Activated T-helper 2 cell treated with anti-CD3 and anti-CD28 coated beads, Interferon-gamma antibody, Interleukin-2, Interleukin-4, amounts not matched to agents 10 μg/mL and 5 μg/mL and 100 μg/mL, durations not matched to agents 14 hours and 24 hours and 36 hours (primary cell): Measurements from ENCODE around the gene ALG10B. TPM values are rescaled to one million over a fixed set of nuclear protein-coding genes. Genes with fewer than 3 reads are reported as not detected.
A peak's percentile ranks its signal among the peaks of the same experiment; 100 is the strongest.
"Not testable (repeated sequence)": the region's sequence is repeated elsewhere in the genome, so short reads cannot be mapped to it uniquely, and the experiment has no call there.

Source experiments
- DNase-seq: peaks from one replicate; pipeline ENCODE4 v3.0.0; 2021; ENCODE audit warnings: low spot score
- H3K27ac Mint-ChIP-seq: one replicate; pipeline ENCODE4 v1.8.0; 2021; ENCODE audit warnings: mixed read lengths
- H3K27me3 Mint-ChIP-seq: one replicate; pipeline ENCODE4 v1.8.0; 2021; ENCODE audit warnings: low read depth, mixed read lengths
- H3K36me3 Mint-ChIP-seq: one replicate; pipeline ENCODE4 v1.8.0; 2021; ENCODE audit warnings: low read depth, mixed read lengths
- H3K4me1 Mint-ChIP-seq: one replicate; pipeline ENCODE4 v1.8.0; 2021; ENCODE audit warnings: low read depth, mixed read lengths
- H3K4me3 Mint-ChIP-seq: one replicate; pipeline ENCODE4 v1.8.0; 2021; ENCODE audit warnings: low read depth, mild to moderate bottlenecking, moderate library complexity, mixed read lengths
- H3K9me3 Mint-ChIP-seq: one replicate; pipeline ENCODE4 v1.8.0; 2021; ENCODE audit warnings: mixed read lengths
- intact Hi-C: fragments of 100-400 bp; cut with micrococcal nuclease; formaldehyde crosslinking; loops from one replicate; pipeline ENCODE4 v1.15.1; 2023
- total RNA-seq: library from RNA; stranded (reverse); gene quantifications from 2 replicates; pipeline ENCODE4 v1.2.3, GENCODE V29; 2022

The ALG10B gene, protein sequence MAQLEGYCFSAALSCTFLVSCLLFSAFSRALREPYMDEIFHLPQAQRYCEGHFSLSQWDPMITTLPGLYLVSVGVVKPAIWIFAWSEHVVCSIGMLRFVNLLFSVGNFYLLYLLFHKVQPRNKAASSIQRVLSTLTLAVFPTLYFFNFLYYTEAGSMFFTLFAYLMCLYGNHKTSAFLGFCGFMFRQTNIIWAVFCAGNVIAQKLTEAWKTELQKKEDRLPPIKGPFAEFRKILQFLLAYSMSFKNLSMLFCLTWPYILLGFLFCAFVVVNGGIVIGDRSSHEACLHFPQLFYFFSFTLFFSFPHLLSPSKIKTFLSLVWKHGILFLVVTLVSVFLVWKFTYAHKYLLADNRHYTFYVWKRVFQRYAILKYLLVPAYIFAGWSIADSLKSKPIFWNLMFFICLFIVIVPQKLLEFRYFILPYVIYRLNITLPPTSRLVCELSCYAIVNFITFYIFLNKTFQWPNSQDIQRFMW
- 13.5 and 14.6 TPM in 2 replicates for total RNA-seq

- Mint-ChIP-seq H3K4me3 (peak within 1 kb of the TSS; percentile 97), H3K4me1 (peaks cover 14% of the 10 kb centered on the region), H3K27ac (peak within 1 kb of the TSS; percentile 94), H3K36me3 (peaks cover 3% of the 10 kb centered on the region), H3K27me3 (no peaks in the 10 kb centered on the region), H3K9me3 (no peaks in the 10 kb centered on the region)
- DNase-seq = peak; percentile 90
- intact Hi-C loops = loop anchor here (1.0 to 5.0 kb wide), 2 partner anchors 178 to 1126 kb away; partner anchors contain the start of gene KIF21A
Observed at GRCh38 chr12:38316391-38317129, at the start of gene ALG10B. TSS of gene ALG10B (plus strand) at chr12:38316774. CDS start at chr12:38316894, 120 bp downstream.

DNA sequence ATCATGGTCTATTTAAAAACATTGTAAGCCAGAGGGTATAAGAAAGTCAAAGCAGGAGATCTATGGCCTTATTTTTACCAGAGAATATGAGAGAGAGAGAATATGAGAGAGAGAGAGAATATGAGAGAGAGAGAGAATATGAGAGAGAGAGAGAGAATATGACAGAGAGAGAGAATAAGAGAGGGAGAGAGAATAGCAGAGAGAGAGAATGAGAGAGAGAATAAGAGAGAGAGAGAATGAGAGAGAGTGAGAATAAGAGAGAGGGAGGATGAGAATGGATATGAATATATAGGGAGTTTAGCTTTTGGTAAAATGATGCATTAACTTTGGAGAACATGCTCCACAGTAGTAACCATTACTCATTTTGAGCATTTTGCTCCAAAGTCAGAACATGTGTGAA lies 48.0 kb upstream of the ALG10B start:
- Mint-ChIP-seq H3K4me3 (no peak overlapping the region), H3K9me3 (no peaks in the 10 kb centered on the region), H3K27me3 (no peaks in the 10 kb centered on the region), H3K4me1 (no peaks in the 10 kb centered on the region), H3K36me3 (no peaks in the 10 kb centered on the region), H3K27ac (no peak overlapping the region)
- no peak for DNase-seq
- intact Hi-C loops = no loop called here

DNA sequence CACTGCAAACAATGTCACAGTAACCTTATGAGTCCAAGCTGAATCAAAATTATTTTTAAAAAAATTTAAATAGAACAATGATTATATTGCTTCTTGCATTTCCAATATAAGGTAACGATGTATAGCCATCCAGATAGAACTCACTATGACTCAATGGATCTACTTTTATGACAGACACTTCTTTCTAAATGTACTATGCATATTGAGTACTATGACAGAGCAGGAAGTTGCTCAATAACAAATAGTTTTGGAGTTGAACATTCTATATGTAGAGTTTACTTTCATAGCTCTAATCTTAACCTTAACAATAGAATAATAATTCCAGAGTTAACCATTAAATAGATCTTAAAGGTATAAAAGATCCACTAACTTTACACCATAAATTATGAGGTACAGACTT lies 46.7 kb upstream of the ALG10B start:
- Mint-ChIP-seq H3K27ac (no peak overlapping the region), H3K9me3 (peaks cover 1% of the 10 kb centered on the region)
- intact Hi-C loops = no loop called here

GRCh38 chr12:38279756-38280155 lies 36.8 kb upstream of the ALG10B start:
- no peak overlapping the region for H3K4me3 Mint-ChIP-seq
- intact Hi-C loops = no loop called here
- no peaks in the 10 kb centered on the region for H3K27me3 Mint-ChIP-seq
- no peak for DNase-seq
- no peak overlapping the region for H3K27ac Mint-ChIP-seq
- H3K9me3 Mint-ChIP-seq = peaks cover 5% of the 10 kb centered on the region
- no peaks in the 10 kb centered on the region for H3K36me3 Mint-ChIP-seq
- H3K4me1 Mint-ChIP-seq = no peaks in the 10 kb centered on the region

More for the DNA sequence above, 46.7 kb upstream of the ALG10B start:
- Mint-ChIP-seq H3K36me3 (no peaks in the 10 kb centered on the region), H3K4me1 (no peaks in the 10 kb centered on the region), H3K4me3 (no peak overlapping the region), H3K27me3 (no peaks in the 10 kb centered on the region)
- no peak for DNase-seq

GRCh38 chr12:38282886-38283285 lies 33.7 kb upstream of the ALG10B start:
- Mint-ChIP-seq H3K27ac (no peak overlapping the region), H3K4me1 (no peaks in the 10 kb centered on the region), H3K9me3 (no peaks in the 10 kb centered on the region), H3K27me3 (no peaks in the 10 kb centered on the region), H3K4me3 (no peak overlapping the region), H3K36me3 (no peaks in the 10 kb centered on the region)
- intact Hi-C loops = no loop called here
- DNase-seq = no peak

GRCh38 chr12:38289396-38289795 lies 27.2 kb upstream of the ALG10B start:
- no peaks in the 10 kb centered on the region for H3K9me3 Mint-ChIP-seq
- H3K4me1 Mint-ChIP-seq = no peaks in the 10 kb centered on the region
- no peak overlapping the region for H3K27ac Mint-ChIP-seq
- no peak for DNase-seq
- H3K27me3 Mint-ChIP-seq = no peaks in the 10 kb centered on the region
- no peak overlapping the region for H3K4me3 Mint-ChIP-seq
- intact Hi-C loops = no loop called here
- H3K36me3 Mint-ChIP-seq = no peaks in the 10 kb centered on the region

DNA sequence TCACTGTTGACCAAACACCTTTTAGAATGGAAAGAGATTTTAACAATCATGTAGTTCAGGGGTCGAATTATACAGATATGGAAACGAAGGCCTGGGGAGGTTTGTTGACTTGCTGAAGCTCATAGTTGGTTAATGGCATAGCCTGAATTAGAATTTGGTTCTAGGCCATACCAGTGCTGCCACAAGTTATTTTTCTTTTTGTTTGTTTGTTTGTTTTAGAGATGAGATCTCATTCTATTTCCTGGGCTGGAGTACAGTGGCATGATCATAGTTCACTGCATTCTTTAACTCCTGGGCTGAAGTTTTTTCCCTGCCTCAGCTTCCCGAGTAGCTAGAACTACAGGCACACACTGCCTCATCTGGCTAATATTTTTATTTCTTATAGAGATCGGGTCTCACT lies 25.4 kb upstream of the ALG10B start:
- H3K4me3 Mint-ChIP-seq = no peak overlapping the region
- H3K27me3 Mint-ChIP-seq = no peaks in the 10 kb centered on the region
- no peaks in the 10 kb centered on the region for H3K4me1 Mint-ChIP-seq
- DNase-seq = no peak
- no peak overlapping the region for H3K27ac Mint-ChIP-seq
- no peaks in the 10 kb centered on the region for H3K36me3 Mint-ChIP-seq
- peaks cover 4% of the 10 kb centered on the region for H3K9me3 Mint-ChIP-seq
- intact Hi-C loops = no loop called here

- H3K4me1 Mint-ChIP-seq, H3K27ac Mint-ChIP-seq, H3K36me3 Mint-ChIP-seq, H3K4me3 Mint-ChIP-seq, H3K27me3 Mint-ChIP-seq, intact Hi-C loops, DNase-seq: not testable (repeated sequence)
- peaks cover 13% of the 10 kb centered on the region for H3K9me3 Mint-ChIP-seq
Observed at GRCh38 chr12:38302972-38303371, 13.6 kb upstream of the ALG10B start.

DNA sequence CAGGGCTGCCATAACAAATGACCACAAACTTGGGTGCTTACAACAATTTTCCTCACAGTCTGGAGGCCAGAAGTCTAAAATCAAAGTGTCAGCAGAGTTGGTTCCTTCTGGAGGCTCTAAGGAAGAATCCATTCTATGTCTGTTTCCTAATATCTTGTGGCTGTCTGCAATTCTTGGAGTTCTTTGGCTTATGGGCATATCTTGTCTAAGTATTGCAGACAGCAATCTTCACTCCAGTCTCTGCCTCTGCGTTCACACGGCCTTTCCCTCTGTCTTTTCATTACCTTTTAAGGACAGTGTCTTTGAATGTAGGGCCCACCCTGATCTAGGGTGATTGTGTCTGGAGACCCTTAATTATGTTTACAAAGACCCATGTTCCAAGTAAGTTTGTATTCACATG lies 5.4 kb downstream of the ALG10B start:
- DNase-seq, H3K36me3 Mint-ChIP-seq, H3K9me3 Mint-ChIP-seq, intact Hi-C loops, H3K27me3 Mint-ChIP-seq, H3K4me3 Mint-ChIP-seq, H3K27ac Mint-ChIP-seq: not testable (repeated sequence)
- peaks cover 10% of the 10 kb centered on the region for H3K4me1 Mint-ChIP-seq

GRCh38 chr12:38324912-38325311 lies 8.3 kb downstream of the ALG10B start:
- no peak overlapping the region for H3K4me3 Mint-ChIP-seq
- no peaks in the 10 kb centered on the region for H3K27me3 Mint-ChIP-seq
- H3K36me3 Mint-ChIP-seq = no peaks in the 10 kb centered on the region
- H3K27ac Mint-ChIP-seq = no peak overlapping the region
- no peaks in the 10 kb centered on the region for H3K4me1 Mint-ChIP-seq
- intact Hi-C loops = loop anchor here (5.0 kb wide), 1 partner anchor 582 kb away; the partner anchor contains the start of gene CPNE8
- no peak for DNase-seq
- H3K9me3 Mint-ChIP-seq = no peaks in the 10 kb centered on the region

- Mint-ChIP-seq H3K36me3 (no peaks in the 10 kb centered on the region), H3K4me1 (no peaks in the 10 kb centered on the region), H3K27me3 (no peaks in the 10 kb centered on the region), H3K27ac (no peak overlapping the region), H3K4me3 (no peak overlapping the region), H3K9me3 (no peaks in the 10 kb centered on the region)
- no peak for DNase-seq
- intact Hi-C loops = loop anchor here (5.0 kb wide), 1 partner anchor 580 kb away; the partner anchor contains the start of gene CPNE8
Observed at GRCh38 chr12:38327356-38327755, 10.8 kb downstream of the ALG10B start.

DNA sequence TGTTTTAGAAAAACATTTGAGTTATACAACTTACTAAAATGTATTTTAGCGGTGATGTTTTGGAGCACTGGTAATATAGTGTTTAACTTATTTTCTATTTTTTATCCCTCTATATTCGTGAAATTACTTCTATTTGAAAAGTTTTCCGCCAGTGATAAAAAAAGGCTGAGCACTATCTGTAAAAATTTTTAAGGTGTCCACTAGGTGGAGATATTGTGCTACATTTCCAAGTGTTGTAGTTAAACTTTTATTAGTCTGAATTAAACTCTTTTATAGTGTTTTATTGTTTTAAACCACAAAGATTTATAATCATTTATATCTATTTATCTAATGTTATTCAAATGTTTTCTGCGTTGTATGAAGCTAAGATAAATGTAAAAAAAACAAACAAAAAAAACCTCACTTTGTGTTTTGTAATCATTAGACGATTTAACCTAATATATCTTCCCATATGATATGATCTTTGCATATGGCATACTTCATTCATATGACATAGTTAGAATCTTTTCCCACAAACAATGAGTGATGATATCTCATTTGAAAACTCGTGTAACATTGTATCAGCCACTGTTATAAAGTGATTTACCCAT lies 11.8 kb downstream of the ALG10B start:
- Mint-ChIP-seq H3K4me3 (no peak overlapping the region), H3K4me1 (no peaks in the 10 kb centered on the region), H3K36me3 (no peaks in the 10 kb centered on the region), H3K27me3 (no peaks in the 10 kb centered on the region), H3K9me3 (no peaks in the 10 kb centered on the region), H3K27ac (no peak overlapping the region)
- intact Hi-C loops = loop anchor here (2.0 to 5.0 kb wide), 3 partner anchors 579 to 944 kb away; partner anchors contain the start of gene CPNE8
- DNase-seq = no peak
